Anterior cingulate cortex (tissue), 58 donors: Measurements from ENCODE around the gene PIGBOS1.
"Not testable (repeated sequence)": the region's sequence is repeated elsewhere in the genome, so short reads cannot be mapped to it uniquely, and the experiment has no call there.

Experiments used
- DNase-seq, 58 donors: peaks; one replicate each; lab custom pipeline; 2025; lab: John Stamatoyannopoulos, UW

The PIGBOS1 gene

GRCh38 chr15:55302801-55303200 is 16.1 kb downstream of the PIGBOS1 start:
- not testable (repeated sequence) for DNase-seq

- DNase-seq = no peak
Observed at GRCh38 chr15:55297315-55297714, 21.6 kb downstream of the PIGBOS1 start.

- peak in 56 of 58 donors; percentile 2 to 85 (median 53) for DNase-seq
Observed at GRCh38 chr15:55290528-55291057, 28.3 kb downstream of the PIGBOS1 start.

- DNase-seq = peak in 16 of 58 donors; percentile 0 to 50 (median 22)
Observed at GRCh38 chr15:55289746-55290527, 29.0 kb downstream of the PIGBOS1 start, which contains the start of gene RAB27A. Gene RAB27A (minus strand): TSS chr15:55289813. CDS start chr15:55234934, 54,879 bp downstream.

- DNase-seq = peak in 4 of 58 donors; percentile 0 to 50 (median 4)
Observed at GRCh38 chr15:55289011-55289745, 29.7 kb downstream of the PIGBOS1 start.

GRCh38 chr15:55288006-55288717 is 30.8 kb downstream of the PIGBOS1 start:
- DNase-seq = no peak

- DNase-seq = not testable (repeated sequence)
Observed at GRCh38 chr15:55286442-55287189, 32.3 kb downstream of the PIGBOS1 start.

- no peak for DNase-seq
Observed at GRCh38 chr15:55284426-55284825, 34.5 kb downstream of the PIGBOS1 start.

- DNase-seq = no peak
Observed at GRCh38 chr15:55283379-55284147, 35.4 kb downstream of the PIGBOS1 start.

- no peak for DNase-seq
Observed at GRCh38 chr15:55282284-55282833, 36.6 kb downstream of the PIGBOS1 start.

- no peak for DNase-seq
Observed at GRCh38 chr15:55281517-55282228, 37.2 kb downstream of the PIGBOS1 start.

- DNase-seq = not testable (repeated sequence)
Observed at GRCh38 chr15:55280589-55280988, 38.3 kb downstream of the PIGBOS1 start.

- no peak for DNase-seq
Observed at GRCh38 chr15:55279746-55280351, 39.1 kb downstream of the PIGBOS1 start.

GRCh38 chr15:55279100-55279745 is 39.7 kb downstream of the PIGBOS1 start:
- DNase-seq = no peak

- DNase-seq = no peak
Observed at GRCh38 chr15:55277715-55278114, 41.2 kb downstream of the PIGBOS1 start.

- no peak for DNase-seq
Observed at GRCh38 chr15:55277116-55277564, 41.8 kb downstream of the PIGBOS1 start.

- no peak for DNase-seq
Observed at GRCh38 chr15:55276324-55276723, 42.6 kb downstream of the PIGBOS1 start.
